ENCODE results near the gene LIN28A. TPM values are rescaled to one million over a fixed set of nuclear protein-coding genes. Genes with fewer than 3 reads are reported as not detected.

Gene LIN28A
- total RNA-seq, 1 experiment from 2014 or later = 1,289 TPM

- Histone ChIP-seq H2BK20ac (ENCODE audit: low read depth, low read length, poor library complexity, severe bottlenecking) (no peak overlapping the region), H4K5ac (ENCODE audit: insufficient read length, low read depth, low read length) (no peak overlapping the region), H3K18ac (ENCODE audit: insufficient read length, low read depth, low read length) (no peak overlapping the region), H3K14ac (ENCODE audit: insufficient read depth, low read length) (no peak overlapping the region), H3K56ac (ENCODE audit: insufficient read length, low read depth, low read length) (no peak overlapping the region), H3K23ac (ENCODE audit: insufficient read length, low read depth, low read length) (no peak overlapping the region), H3K9me3 (ENCODE audit: control insufficient read depth, low read depth, low read length) (no peaks in the 10 kb centered on the region), H2AK5ac (ENCODE audit: insufficient read length, low read length) (no peak overlapping the region), H3K79me1 (ENCODE audit: insufficient read depth, low read depth, low read length, poor library complexity, severe bottlenecking) (peaks cover 7% of the 10 kb centered on the region), H3K4me1 (ENCODE audit: insufficient read depth, low read length) (peaks cover 25% of the 10 kb centered on the region), H3T11ph (ENCODE audit: low read length) (no peak overlapping the region), H3K79me2 (ENCODE audit: insufficient read depth, low read length) (peaks cover 36% of the 10 kb centered on the region), H2BK15ac (ENCODE audit: low read depth, low read length) (no peak overlapping the region), H3K23me2 (ENCODE audit: insufficient read length, low read depth, low read length, poor library complexity, severe bottlenecking) (peaks cover 16% of the 10 kb centered on the region), H2BK120ac (ENCODE audit: low read depth, low read length, poor library complexity, severe bottlenecking) (no peak overlapping the region), H3K4ac (ENCODE audit: low read depth, low read length) (no peak overlapping the region), H4K20me1 (ENCODE audit: control insufficient read depth, insufficient read depth, insufficient read length) (no peaks in the 10 kb centered on the region), H4K91ac (ENCODE audit: insufficient read length, low read depth, low read length) (no peak overlapping the region), H3K27ac (ENCODE audit: insufficient read length, low read depth, low read length) (peak overlapping the region; percentile 53), H4K8ac (replicated peaks; ENCODE audit: insufficient read length, low read depth, low read length) (no peak overlapping the region), H3K4me2 (ENCODE audit: insufficient read depth, insufficient read length, low read length) (peak overlapping the region; percentile 83), H3K9ac (ENCODE audit: extremely low read depth, insufficient read length, low read length) (no peak overlapping the region), H2AFZ (ENCODE audit: low read length) (no peak overlapping the region), H2BK5ac (ENCODE audit: insufficient read length, low read length) (no peak overlapping the region), H2BK12ac (ENCODE audit: insufficient read length, low read depth, low read length) (no peak overlapping the region), H3K27me3 (ENCODE audit: insufficient read depth, low read length) (no peaks in the 10 kb centered on the region)
- peak; percentile 97 for TF ChIP-seq CTCF (conservative IDR thresholded peaks at IDR 0.05)
- Mint-ChIP-seq H3K27ac (peak overlapping the region; percentile 98 to 100 (median 99)), H3K9me3 (no peaks in the 10 kb centered on the region), H3K36me3 (ENCODE audit: insufficient read depth in 1 of 3, low read depth in 3 of 3) (peaks cover 48 to 85% (median 73%) of the 10 kb centered on the region in 3 experiments), H3K4me1 (peaks cover 84 to 87% of the 10 kb centered on the region in 2 experiments), H3K4me3 (peak overlapping the region; percentile 49 to 74), H3K27me3 (ENCODE audit: low read depth) (no peaks in the 10 kb centered on the region)
- WGBS (ENCODE audit: extremely low coverage, insufficient read length, low lambda C conversion rate) = no CpG with 5 or more reads among the region's 9 CpGs
- DNase-seq = peak; percentile 95
Measured at GRCh38 chr1:26417111-26417759, 6.6 kb downstream of the LIN28A start.
